Uterus (tissue), 4 donors: ENCODE results near the gene CHMP1B. TPM values are rescaled to one million over a fixed set of nuclear protein-coding genes. Genes with fewer than 3 reads are reported as not detected.
"Not testable (repeated sequence)": the region's sequence is repeated elsewhere in the genome, so short reads cannot be mapped to it uniquely, and the experiment has no call there.

ENCODE experiments used
- DNase-seq, 2 donors: peaks; one replicate each; pipeline ENCODE4 v3.0.0-alpha.2; 2019 to 2020
- H3K27ac ChIP-seq, 2 donors: fragments of 200-600 bp; sonication (generic); 1 replicate in 1 of 2; 2 replicates in 1 of 2; pipeline ENCODE4 v1.5.1; 2016 to 2018
- H3K27me3 ChIP-seq, 2 donors: fragments of 200-600 bp; sonication (generic); one replicate each; pipeline ENCODE4 v1.5.1; 2018 to 2019; ENCODE audit warnings: control low read depth in 1 of 2
- H3K36me3 ChIP-seq, 2 donors: fragments of 200-600 bp; sonication (generic); one replicate each; pipeline ENCODE4 v1.5.1; 2019; ENCODE audit warnings: control low read depth in 1 of 2
- H3K4me1 ChIP-seq, 2 donors: fragments of 200-600 bp; sonication (generic); one replicate each; pipeline ENCODE4 v1.5.1; 2018 to 2019; ENCODE audit warnings: control low read depth in 1 of 2
- H3K4me3 ChIP-seq, 2 donors: fragments of 200-600 bp; sonication (generic); 1 replicate in 1 of 2; 2 replicates in 1 of 2; pipeline ENCODE4 v1.5.1; 2018 to 2019; ENCODE audit warnings: mild to moderate bottlenecking in 1 of 2
- H3K9me3 ChIP-seq, 2 donors: fragments of 200-600 bp; sonication (generic); one replicate each; pipeline ENCODE4 v1.5.1; 2019; ENCODE audit warnings: control low read depth in 1 of 2
- POLR2A ChIP-seq, 2 donors: fragments of 450-650 bp; IDR thresholded peaks; one replicate each; pipeline ENCODE4 v1.6.1; 2016; ENCODE audit warnings: antibody characterized with exemption in 2 of 2, mild to moderate bottlenecking in 1 of 2, moderate library complexity in 1 of 2
- intact Hi-C: fragments of 100-400 bp; cut with DNase I; formaldehyde crosslinking; loops from one replicate; pipeline ENCODE4 v1.15.1; 2023; ENCODE audit warnings: low total_unique reads
- total RNA-seq, 4 donors: library from RNA; depleted of rRNA in 3 of 4; stranded (reverse); fragments of >200 nt in 3 of 4; gene quantifications; one replicate each; pipeline versions ENCODE4 v1.1.0 to v1.2.4, GENCODE V29; 2014 to 2023
- TF ChIP-seq, protein P1 (sequence below), 4 experiments: fragments of 200-600 bp in 2 of 4; fragments of 450-650 bp in 2 of 4; sonication (generic) in 2 of 4; IDR thresholded peaks; one replicate each; pipeline ENCODE4 v1.5.1; 2016 to 2019; ENCODE audit warnings: antibody characterized with exemption in 4 of 4, mild to moderate bottlenecking in 2 of 4, moderate library complexity in 1 of 4
- donor health status: DM: yes; HTN: yes; CAD: no.

Gene CHMP1B
- total RNA-seq, 4 donors from 2014 or later: 8.2 to 65.0 (median 17.5) TPM

DNA sequence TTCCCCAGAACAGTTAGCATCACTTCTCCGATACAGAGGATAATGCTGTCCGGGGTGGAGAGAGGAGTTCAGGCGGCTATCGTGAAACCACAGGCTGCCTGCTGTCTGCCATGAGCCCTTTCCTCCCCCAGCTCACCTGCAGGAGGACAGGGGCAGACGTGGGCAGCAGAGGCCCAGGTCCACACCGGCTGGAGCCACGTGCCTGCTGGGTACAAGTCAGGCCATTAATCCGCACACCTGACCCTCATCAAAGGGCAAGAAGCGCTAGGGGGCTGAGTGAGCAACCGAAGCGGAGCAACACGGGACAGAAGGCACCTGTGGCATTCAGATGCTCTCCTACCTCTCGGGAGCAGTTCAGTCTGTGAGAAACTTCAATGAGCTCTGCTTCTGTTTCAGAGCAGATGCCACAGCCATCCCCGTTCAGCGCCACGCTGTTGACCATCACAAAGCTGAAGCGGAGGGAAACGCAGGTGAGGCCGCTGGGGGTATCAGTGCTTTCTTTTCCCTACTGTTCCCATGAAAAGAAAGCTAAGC, 35.4 kb downstream of the CHMP1B start:
- Histone ChIP-seq H3K27ac (no peak overlapping the region), H3K36me3 (no peaks in the 10 kb centered on the region), H3K4me1 (no peaks in the 10 kb centered on the region), H3K9me3 (no peaks in the 10 kb centered on the region), H3K27me3 (no peaks in the 10 kb centered on the region), H3K4me3 (no peak overlapping the region)
- intact Hi-C loops: no loop called here
- no peak for DNase-seq
- TF ChIP-seq, protein P1, sequence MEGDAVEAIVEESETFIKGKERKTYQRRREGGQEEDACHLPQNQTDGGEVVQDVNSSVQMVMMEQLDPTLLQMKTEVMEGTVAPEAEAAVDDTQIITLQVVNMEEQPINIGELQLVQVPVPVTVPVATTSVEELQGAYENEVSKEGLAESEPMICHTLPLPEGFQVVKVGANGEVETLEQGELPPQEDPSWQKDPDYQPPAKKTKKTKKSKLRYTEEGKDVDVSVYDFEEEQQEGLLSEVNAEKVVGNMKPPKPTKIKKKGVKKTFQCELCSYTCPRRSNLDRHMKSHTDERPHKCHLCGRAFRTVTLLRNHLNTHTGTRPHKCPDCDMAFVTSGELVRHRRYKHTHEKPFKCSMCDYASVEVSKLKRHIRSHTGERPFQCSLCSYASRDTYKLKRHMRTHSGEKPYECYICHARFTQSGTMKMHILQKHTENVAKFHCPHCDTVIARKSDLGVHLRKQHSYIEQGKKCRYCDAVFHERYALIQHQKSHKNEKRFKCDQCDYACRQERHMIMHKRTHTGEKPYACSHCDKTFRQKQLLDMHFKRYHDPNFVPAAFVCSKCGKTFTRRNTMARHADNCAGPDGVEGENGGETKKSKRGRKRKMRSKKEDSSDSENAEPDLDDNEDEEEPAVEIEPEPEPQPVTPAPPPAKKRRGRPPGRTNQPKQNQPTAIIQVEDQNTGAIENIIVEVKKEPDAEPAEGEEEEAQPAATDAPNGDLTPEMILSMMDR (IDR thresholded peaks at IDR 0.05): no peak
- no peak for TF ChIP-seq POLR2A (IDR thresholded peaks at IDR 0.05)

DNA sequence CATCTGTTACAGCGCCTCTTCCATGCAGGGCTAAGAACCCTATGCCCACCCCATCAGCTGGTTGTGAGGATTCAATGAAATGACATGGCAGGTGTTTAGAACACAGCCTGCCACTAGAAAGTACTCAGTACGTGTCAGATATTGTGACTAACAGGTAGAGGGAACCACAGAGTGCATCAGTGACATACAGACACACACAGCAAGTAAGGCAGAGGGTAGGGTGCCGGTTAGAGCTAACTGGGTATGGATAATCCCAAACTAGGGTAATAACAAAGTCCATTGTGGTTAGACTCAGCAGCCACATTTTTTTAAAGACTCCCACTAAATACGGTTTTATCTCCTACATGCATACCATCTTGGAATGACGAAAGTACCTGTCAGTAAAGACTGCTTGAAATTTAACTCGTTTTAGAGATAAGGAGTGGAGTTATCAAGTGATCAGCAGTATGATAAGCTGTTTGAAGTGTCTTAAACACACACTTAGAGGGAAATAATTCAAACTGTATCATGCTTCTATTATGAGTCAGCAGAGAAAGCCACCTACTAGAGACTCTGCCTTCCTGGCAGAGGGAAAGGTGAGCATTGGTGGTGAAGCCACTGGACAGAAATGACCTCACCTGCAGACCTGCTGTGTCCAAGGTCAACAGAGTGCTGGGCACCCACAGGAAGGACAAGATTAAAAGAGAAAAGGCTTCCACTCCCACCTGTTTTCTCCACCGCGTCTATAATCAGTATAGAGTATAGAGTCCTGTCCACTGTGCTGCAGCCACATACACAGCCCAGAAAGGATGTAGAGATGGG, 36.3 kb downstream of the CHMP1B start:
- H3K9me3 ChIP-seq: no peaks in the 10 kb centered on the region
- TF ChIP-seq, protein P1 (IDR thresholded peaks at IDR 0.05): no peak
- H3K36me3 ChIP-seq: no peaks in the 10 kb centered on the region
- no peaks in the 10 kb centered on the region for H3K27me3 ChIP-seq
- intact Hi-C loops: no loop called here
- DNase-seq: no peak
- no peak overlapping the region for H3K27ac ChIP-seq
- no peak overlapping the region for H3K4me3 ChIP-seq
- no peaks in the 10 kb centered on the region for H3K4me1 ChIP-seq

DNA sequence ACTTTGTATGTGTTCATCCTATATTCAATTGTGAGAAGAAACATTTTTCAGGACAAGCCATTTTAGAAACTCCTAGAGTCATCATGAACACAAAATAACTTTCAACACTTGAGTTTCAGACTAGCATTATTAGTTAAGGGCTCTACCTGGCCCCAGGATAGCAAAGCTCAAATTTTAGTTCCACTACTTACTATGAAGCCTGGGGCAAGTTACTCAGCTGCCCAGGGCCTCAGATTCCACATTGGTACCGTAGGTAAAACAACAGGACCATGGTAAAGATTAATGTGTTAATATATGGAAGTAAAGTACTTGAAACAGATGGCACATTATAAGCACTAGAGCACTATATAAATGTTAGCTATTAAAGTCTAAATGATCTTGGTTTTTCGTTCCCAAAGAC, 37.5 kb downstream of the CHMP1B start:
- intact Hi-C loops: no loop called here
- Histone ChIP-seq H3K27me3 (no peaks in the 10 kb centered on the region), H3K27ac (no peak overlapping the region), H3K4me3 (no peak overlapping the region), H3K4me1 (no peaks in the 10 kb centered on the region), H3K9me3 (no peaks in the 10 kb centered on the region), H3K36me3 (no peaks in the 10 kb centered on the region)
- no peak for DNase-seq
- TF ChIP-seq, protein P1 (IDR thresholded peaks at IDR 0.05): no peak
- TF ChIP-seq POLR2A (IDR thresholded peaks at IDR 0.05): no peak

DNA sequence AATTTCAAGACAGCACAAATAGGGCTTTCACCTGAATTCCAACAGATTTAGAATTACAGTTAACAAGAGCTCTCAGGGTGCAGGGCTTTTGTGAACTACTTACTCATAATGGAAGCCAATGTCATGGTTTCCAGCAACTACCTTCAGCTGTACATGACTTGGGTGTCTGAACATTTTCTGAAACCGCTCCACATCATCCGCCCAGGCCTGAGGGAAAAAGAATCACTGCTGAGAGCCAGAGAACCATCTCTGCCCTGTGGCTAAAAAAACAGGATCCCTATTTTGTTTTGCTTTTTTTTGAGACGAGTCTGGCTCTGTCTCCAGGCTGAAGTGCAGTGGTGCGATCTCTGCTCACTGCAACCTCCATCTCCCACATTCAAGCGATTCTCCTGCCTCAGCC, 38.1 kb downstream of the CHMP1B start:
- Histone ChIP-seq H3K27me3 (no peaks in the 10 kb centered on the region), H3K36me3 (no peaks in the 10 kb centered on the region), H3K4me1 (no peaks in the 10 kb centered on the region), H3K27ac (no peak overlapping the region), H3K4me3 (no peak overlapping the region), H3K9me3 (no peaks in the 10 kb centered on the region)
- DNase-seq: no peak
- intact Hi-C loops: no loop called here
- TF ChIP-seq, protein P1 (IDR thresholded peaks at IDR 0.05): no peak
- no peak for TF ChIP-seq POLR2A (IDR thresholded peaks at IDR 0.05)

DNA sequence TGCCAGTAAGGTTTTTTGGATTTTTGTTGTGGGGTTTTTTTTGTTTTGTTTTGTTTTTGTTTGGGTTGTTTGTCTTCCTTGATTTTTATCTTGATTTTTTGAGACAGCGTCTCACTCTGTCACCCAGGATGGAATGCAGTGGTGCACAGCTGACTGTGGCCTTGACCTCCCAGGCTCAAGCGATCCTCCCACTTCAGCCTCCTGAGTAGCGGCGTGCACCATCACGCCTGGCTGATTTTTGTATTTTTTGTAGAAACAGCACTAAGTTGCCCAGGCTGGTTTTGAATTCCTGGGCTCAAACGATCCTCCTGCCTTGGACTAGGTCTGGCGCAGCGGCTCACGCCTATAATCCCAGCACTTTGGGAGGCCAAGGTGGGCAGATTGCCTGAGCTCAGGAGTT, 40.5 kb downstream of the CHMP1B start:
- Histone ChIP-seq H3K27me3 (no peaks in the 10 kb centered on the region), H3K4me3 (no peak overlapping the region), H3K4me1 (no peaks in the 10 kb centered on the region), H3K27ac (no peak overlapping the region), H3K9me3 (no peaks in the 10 kb centered on the region), H3K36me3 (no peaks in the 10 kb centered on the region)
- intact Hi-C loops: no loop called here
- no peak for DNase-seq
- TF ChIP-seq POLR2A (IDR thresholded peaks at IDR 0.05): no peak
- TF ChIP-seq, protein P1 (IDR thresholded peaks at IDR 0.05): no peak

DNA sequence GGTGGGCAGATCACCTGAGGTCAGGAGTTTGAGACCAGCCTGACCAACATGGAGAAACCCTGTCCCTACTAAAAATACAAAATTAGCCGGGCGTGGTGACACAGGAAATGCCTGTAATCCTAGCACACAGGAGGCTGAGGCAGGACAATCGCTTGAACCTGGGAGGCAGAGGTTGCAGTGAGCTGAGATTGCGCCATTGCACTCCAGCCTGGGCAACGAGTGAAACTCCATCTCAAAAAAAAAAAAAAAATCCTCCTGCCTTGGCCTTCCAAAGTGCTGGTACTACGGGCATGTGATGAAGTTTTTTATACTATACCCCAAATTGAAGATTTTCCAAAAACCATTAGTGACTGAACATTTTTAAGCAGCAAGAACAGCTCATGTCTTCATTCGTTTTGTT, 41.2 kb downstream of the CHMP1B start:
- DNase-seq, H3K4me1 ChIP-seq, intact Hi-C loops, H3K27me3 ChIP-seq, H3K9me3 ChIP-seq, H3K4me3 ChIP-seq, H3K36me3 ChIP-seq, H3K27ac ChIP-seq: not testable (repeated sequence)
